ENCODE measurements around the gene NKX6-2. TPM values are rescaled to one million over a fixed set of nuclear protein-coding genes. Genes with fewer than 3 reads are reported as not detected.

NKX6-2 gene
- total and polyA plus RNA-seq, 2 experiments from 2014 or later = 0.24 to 9.3 TPM

GRCh38 chr10:132802048-132802447, 16.1 kb upstream of the NKX6-2 start:
- Histone ChIP-seq H3K4me3 (no peak overlapping the region), H3K27ac (ENCODE audit: low read depth) (no peak overlapping the region), H3K36me3 (ENCODE audit: insufficient read depth) (no peaks in the 10 kb centered on the region), H3K9me2 (ENCODE audit: insufficient read depth) (no peaks in the 10 kb centered on the region), H2AFZ (no peak overlapping the region), H3K4me1 (ENCODE audit: insufficient read depth) (no peaks in the 10 kb centered on the region), H3K4me2 (no peak overlapping the region), H3K79me2 (replicated peaks; ENCODE audit: insufficient read depth) (no peaks in the 10 kb centered on the region), H3F3A (replicated peaks; ENCODE audit: low read depth) (no peaks in the 10 kb centered on the region), H4K20me1 (replicated peaks; ENCODE audit: insufficient read depth) (no peaks in the 10 kb centered on the region), H3K27me3 (ENCODE audit: insufficient read depth) (no peaks in the 10 kb centered on the region)
- Mint-ChIP-seq H3K36me3 (ENCODE audit: low read depth) (no peaks in the 10 kb centered on the region; the same call in 2 of the 3 replicates), H3K9me3 (0 out of 3 replicates have a peak, but pooled peaks cover 3% of the 10 kb centered on the region), H3K4me1 (peaks cover 4% of the 10 kb centered on the region; the same call in 1 of the 3 replicates), H3K4me3 (no peak overlapping the region), H3K27me3 (ENCODE audit: insufficient read depth, low read depth, poor library complexity) (peaks cover 6% of the 10 kb centered on the region), H3K27ac (no peak overlapping the region)
- ATAC-seq (no peak), DNase-seq (ENCODE audit: low spot score) (no peak)
- TF ChIP-seq JUNB (IDR thresholded peaks at IDR 0.05; ENCODE audit: unreplicated experiment) (no peak), EZH2 (IDR thresholded peaks at IDR 0.05; ENCODE audit: low read depth, unreplicated experiment) (no peak), ETS1 (IDR thresholded peaks at IDR 0.05) (no peak), ZNF462 (CRISPR knock-in tag; IDR thresholded peaks at IDR 0.05) (no peak)

- no peak for ATAC-seq
- H3K27ac Mint-ChIP-seq = no peak overlapping the region
- TF ChIP-seq ZNF462 (CRISPR knock-in tag; IDR thresholded peaks at IDR 0.05) = no peak
- no peak for TF ChIP-seq CREB1 (CRISPR knock-in tag; IDR thresholded peaks at IDR 0.05; ENCODE audit: low read depth)
Observed at GRCh38 chr10:132799865-132800264, 13.9 kb upstream of the NKX6-2 start.

More at GRCh38 chr10:132799865-132800264, 13.9 kb upstream of the NKX6-2 start:
- H3F3A ChIP-seq (replicated peaks; ENCODE audit: low read depth) = no peaks in the 10 kb centered on the region
- H3K4me1 ChIP-seq (ENCODE audit: insufficient read depth) = no peaks in the 10 kb centered on the region
- no peak for DNase-seq (ENCODE audit: low spot score)
- peaks cover 8% of the 10 kb centered on the region for H3K27me3 Mint-ChIP-seq (ENCODE audit: insufficient read depth, low read depth, poor library complexity)
- H3K9me3 Mint-ChIP-seq = 0 out of 3 replicates have a peak, but pooled peaks cover 3% of the 10 kb centered on the region
- no peak overlapping the region for H3K4me3 ChIP-seq
- H3K79me2 ChIP-seq (replicated peaks; ENCODE audit: insufficient read depth) = no peaks in the 10 kb centered on the region
- H3K27me3 ChIP-seq (ENCODE audit: insufficient read depth) = no peaks in the 10 kb centered on the region
- H4K20me1 ChIP-seq (replicated peaks; ENCODE audit: insufficient read depth) = no peaks in the 10 kb centered on the region
- H3K4me3 Mint-ChIP-seq = no peak overlapping the region
- H3K4me1 Mint-ChIP-seq = peaks cover 4% of the 10 kb centered on the region; the same call in 1 of the 3 replicates
- H3K27ac ChIP-seq (ENCODE audit: low read depth) = no peak overlapping the region
- no peaks in the 10 kb centered on the region; the same call in 2 of the 3 replicates for H3K36me3 Mint-ChIP-seq (ENCODE audit: low read depth)
- H3K4me2 ChIP-seq = no peak overlapping the region
- no peaks in the 10 kb centered on the region for H3K36me3 ChIP-seq (ENCODE audit: insufficient read depth)
- H3K9me2 ChIP-seq (ENCODE audit: insufficient read depth) = no peaks in the 10 kb centered on the region
- no peak overlapping the region for H2AFZ ChIP-seq
